ACHN (cell line): ENCODE measurements around the gene RGCC.

ENCODE experiments used
- DNase-seq: peaks from one replicate; pipeline ENCODE4 v3.0.0-alpha.2; 2015
- in situ Hi-C: cut with HindIII; loops from 2 replicates; pipeline ENCODE4 v1.10.0; 2017; ENCODE audit warnings: low sequenced_read_pairs, low pct_ligation_motif_present, low pct_unique_long_range_greater_than_20kb

The RGCC gene

GRCh38 chr13:41434831-41435520, 22.4 kb upstream of the RGCC start:
- in situ Hi-C loops: no loop called here
- DNase-seq: no peak

GRCh38 chr13:41443969-41444368, 13.4 kb upstream of the RGCC start:
- no peak for DNase-seq
- in situ Hi-C loops: no loop called here

GRCh38 chr13:41452462-41452861, 4.9 kb upstream of the RGCC start:
- in situ Hi-C loops: no loop called here

GRCh38 chr13:41453620-41454019, 3.7 kb upstream of the RGCC start:
- in situ Hi-C loops: no loop called here
- DNase-seq: no peak

More at GRCh38 chr13:41452462-41452861, 4.9 kb upstream of the RGCC start:
- DNase-seq: no peak

GRCh38 chr13:41454170-41454569, 3.2 kb upstream of the RGCC start:
- in situ Hi-C loops: no loop called here
- DNase-seq: no peak

- DNase-seq: no peak
- in situ Hi-C loops: no loop called here
Measured at GRCh38 chr13:41455725-41456419, 1.5 kb upstream of the RGCC start.

GRCh38 chr13:41457589-41458186, 338 bp downstream of the RGCC start:
- no peak for DNase-seq
- in situ Hi-C loops: no loop called here

- no peak for DNase-seq
- in situ Hi-C loops: no loop called here
Measured at GRCh38 chr13:41458187-41458760, 924 bp downstream of the RGCC start.

- peak; percentile 35 for DNase-seq
- in situ Hi-C loops: no loop called here
Measured at GRCh38 chr13:41458761-41459431, 1.5 kb downstream of the RGCC start.

- in situ Hi-C loops: no loop called here
- no peak for DNase-seq
Measured at GRCh38 chr13:41459432-41460073, 2.2 kb downstream of the RGCC start.

GRCh38 chr13:41460074-41460465, 2.7 kb downstream of the RGCC start:
- in situ Hi-C loops: no loop called here

GRCh38 chr13:41460930-41461329, 3.6 kb downstream of the RGCC start:
- DNase-seq: no peak
- in situ Hi-C loops: no loop called here

More at GRCh38 chr13:41460074-41460465, 2.7 kb downstream of the RGCC start:
- DNase-seq: no peak

- in situ Hi-C loops: no loop called here
- DNase-seq: no peak
Measured at GRCh38 chr13:41461527-41462139, 4.3 kb downstream of the RGCC start.

- in situ Hi-C loops: no loop called here
Measured at GRCh38 chr13:41462427-41462826, 5.1 kb downstream of the RGCC start.

GRCh38 chr13:41463838-41464602, 6.7 kb downstream of the RGCC start:
- in situ Hi-C loops: no loop called here
- no peak for DNase-seq

More at GRCh38 chr13:41462427-41462826, 5.1 kb downstream of the RGCC start:
- DNase-seq: no peak

- in situ Hi-C loops: no loop called here
- peak; percentile 55 for DNase-seq
Measured at GRCh38 chr13:41465241-41465847, 8.0 kb downstream of the RGCC start.

- in situ Hi-C loops: no loop called here
- no peak for DNase-seq
Measured at GRCh38 chr13:41465898-41466320, 8.6 kb downstream of the RGCC start.
